Endothelial cell (in vitro differentiated cells): ENCODE measurements around the gene C6orf62. TPM values are rescaled to one million over a fixed set of nuclear protein-coding genes. Genes with fewer than 3 reads are reported as not detected.
"Not testable (repeated sequence)": the region's sequence is repeated elsewhere in the genome, so short reads cannot be mapped to it uniquely, and the experiment has no call there.

Experiments
- DNase-seq: peaks from one replicate; pipeline ENCODE4 v3.0.0; 2021; ENCODE audit warnings: low spot score
- H3K27ac Mint-ChIP-seq: one replicate; pipeline ENCODE4 v1.8.0; 2021; ENCODE audit warnings: mixed read lengths, inconsistent platforms; ENCODE audit not compliant: unreplicated experiment
- H3K27me3 Mint-ChIP-seq: one replicate; pipeline ENCODE4 v1.8.0; 2021; ENCODE audit warnings: mild to moderate bottlenecking, moderate library complexity, mixed read lengths, inconsistent platforms; ENCODE audit not compliant: unreplicated experiment
- H3K36me3 Mint-ChIP-seq: one replicate; pipeline ENCODE4 v1.8.0; 2021; ENCODE audit warnings: mild to moderate bottlenecking, low read depth, mixed read lengths, inconsistent platforms; ENCODE audit not compliant: unreplicated experiment
- H3K4me1 Mint-ChIP-seq: one replicate; pipeline ENCODE4 v1.8.0; 2021; ENCODE audit warnings: mild to moderate bottlenecking, mixed read lengths, inconsistent platforms; ENCODE audit not compliant: unreplicated experiment
- H3K4me3 Mint-ChIP-seq: one replicate; pipeline ENCODE4 v1.8.0; 2021; ENCODE audit warnings: mild to moderate bottlenecking, mixed read lengths, inconsistent platforms; ENCODE audit not compliant: unreplicated experiment
- H3K9me3 Mint-ChIP-seq: one replicate; pipeline ENCODE4 v1.8.0; 2021; ENCODE audit warnings: mixed read lengths, inconsistent platforms; ENCODE audit not compliant: unreplicated experiment
- CTCF ChIP-seq: fragments of 200-600 bp; sonication (generic); IDR thresholded peaks from one replicate; pipeline ENCODE4 v1.5.0; 2021; ENCODE audit warnings: antibody characterized with exemption; ENCODE audit not compliant: unreplicated experiment
- total RNA-seq: library from RNA; stranded (reverse); fragmentation: NEBNext Ultra II Directional; extraction: Animal tissue kit (Norgen Biotek cat#: 25700); gene quantifications from one replicate; pipeline ENCODE4 v1.2.1, GENCODE V29; 2021; ENCODE audit not compliant: unreplicated experiment

Gene C6orf62
- total RNA-seq, 1 donor from 2014 or later = 88.8 TPM

- no peaks in the 10 kb centered on the region for H3K4me1 Mint-ChIP-seq
- H3K36me3 Mint-ChIP-seq = no peaks in the 10 kb centered on the region
- DNase-seq = no peak
- no peaks in the 10 kb centered on the region for H3K9me3 Mint-ChIP-seq
- H3K27me3 Mint-ChIP-seq = no peaks in the 10 kb centered on the region
- H3K27ac Mint-ChIP-seq = no peak overlapping the region
- H3K4me3 Mint-ChIP-seq = no peak overlapping the region
- TF ChIP-seq CTCF = no peak
These were observed 33.5 kb upstream of the C6orf62 start for GRCh38 chr6:24752503-24752902.

- not testable (repeated sequence) for H3K27me3 Mint-ChIP-seq, DNase-seq, H3K4me1 Mint-ChIP-seq, H3K27ac Mint-ChIP-seq, H3K36me3 Mint-ChIP-seq, H3K9me3 Mint-ChIP-seq, H3K4me3 Mint-ChIP-seq
These were observed 31.9 kb upstream of the C6orf62 start for GRCh38 chr6:24750878-24751277.

GRCh38 chr6:24749297-24749696 lies 30.3 kb upstream of the C6orf62 start:
- no peak for TF ChIP-seq CTCF
- Mint-ChIP-seq H3K4me1 (no peaks in the 10 kb centered on the region), H3K36me3 (no peaks in the 10 kb centered on the region), H3K9me3 (no peaks in the 10 kb centered on the region), H3K27me3 (no peaks in the 10 kb centered on the region), H3K4me3 (no peak overlapping the region), H3K27ac (no peak overlapping the region)
- DNase-seq = no peak

GRCh38 chr6:24744911-24745310 lies 26.0 kb upstream of the C6orf62 start:
- Mint-ChIP-seq H3K27ac (no peak overlapping the region), H3K9me3 (no peaks in the 10 kb centered on the region), H3K27me3 (no peaks in the 10 kb centered on the region), H3K36me3 (no peaks in the 10 kb centered on the region), H3K4me1 (no peaks in the 10 kb centered on the region), H3K4me3 (no peak overlapping the region)
- DNase-seq = no peak
- no peak for TF ChIP-seq CTCF

- TF ChIP-seq CTCF = no peak
- DNase-seq = no peak
- Mint-ChIP-seq H3K4me3 (no peak overlapping the region), H3K4me1 (no peaks in the 10 kb centered on the region), H3K27me3 (no peaks in the 10 kb centered on the region), H3K9me3 (no peaks in the 10 kb centered on the region), H3K36me3 (no peaks in the 10 kb centered on the region), H3K27ac (no peak overlapping the region)
These were observed 25.0 kb upstream of the C6orf62 start for GRCh38 chr6:24743944-24744335.
